Testis (tissue), 3 donors: ENCODE results near the gene CTU2. TPM values are rescaled to one million over a fixed set of nuclear protein-coding genes. Genes with fewer than 3 reads are reported as not detected.

Experiments
- DNase-seq: peaks from one replicate; pipeline ENCODE4 v3.0.0-alpha.2; 2019
- H3K27ac ChIP-seq, 2 donors: fragments of 200-600 bp; sonication (generic); one replicate each; pipeline ENCODE4 v1.5.1; 2019
- H3K27me3 ChIP-seq: fragments of 200-600 bp; sonication (generic); one replicate; pipeline ENCODE4 v1.5.1; 2019
- H3K36me3 ChIP-seq: fragments of 200-600 bp; sonication (generic); one replicate; pipeline ENCODE4 v1.5.1; 2017; ENCODE audit warnings: low read depth; ENCODE audit errors: missing control alignments
- H3K4me1 ChIP-seq: fragments of 200-600 bp; sonication (generic); one replicate; pipeline ENCODE4 v1.5.1; 2019
- H3K4me3 ChIP-seq, 2 donors: fragments of 200-600 bp; sonication (generic); one replicate each; pipeline ENCODE4 v1.5.1; 2017 to 2019
- H3K9me3 ChIP-seq: fragments of 200-600 bp; sonication (generic); one replicate; pipeline ENCODE4 v1.5.1; 2017
- CTCF ChIP-seq, 3 experiments: fragments of 450-650 bp in 2 of 3; fragments of 200-600 bp in 1 of 3; sonication (generic) in 1 of 3; IDR thresholded peaks; one replicate each; pipeline ENCODE4 v1.5.1; 2016 to 2019; ENCODE audit warnings: antibody characterized with exemption in 3 of 3, mild to moderate bottlenecking in 2 of 3, moderate library complexity in 1 of 3
- POLR2A ChIP-seq: fragments of 450-650 bp; IDR thresholded peaks from one replicate; pipeline ENCODE4 v1.6.1; 2017; ENCODE audit warnings: antibody characterized with exemption, mild to moderate bottlenecking, moderate library complexity
- WGBS, 2 donors: methylation state at CpG; one replicate each; pipeline ENCODE4 v1.1.5; 2018; 5-methylcytosine and 5-hydroxymethylcytosine counted together
- intact Hi-C: fragments of 100-400 bp; cut with DNase I; formaldehyde crosslinking; loops from one replicate; pipeline ENCODE4 v1.15.1; 2023; ENCODE audit warnings: low total_unique reads
- polyA plus RNA-seq: library from polyadenylated mRNA; stranded (reverse); fragments of 350-450 nt; fragmentation: Illumina TruSeq; extraction: RNeasy Lipid Tissue Mini Kit (QIAGEN cat#74804); gene quantifications from one replicate; pipeline ENCODE4 v1.2.3, GENCODE V29; 2014; ENCODE audit warnings: low read depth, low replicate concordance; ENCODE audit not compliant: insufficient read depth
- total RNA-seq, 2 donors: library from RNA; depleted of rRNA; stranded (reverse); fragments of >200 nt; gene quantifications; one replicate each; pipeline ENCODE4 v1.2.3, GENCODE V29; 2016

The CTU2 gene
- total and polyA plus RNA-seq, 3 donors from 2014 or later = 19.8 to 25.4 (median 24.8) TPM

- DNase-seq = no peak
- no peak for TF ChIP-seq POLR2A
- no peak for TF ChIP-seq CTCF (IDR thresholded peaks at IDR 0.05)
- no peaks in the 10 kb centered on the region for H3K9me3 ChIP-seq
- H3K36me3 ChIP-seq = no peaks in the 10 kb centered on the region
- intact Hi-C loops = no loop called here
- 94 to 95% methylated on average over 23 to 26 of the region's 26 CpGs for WGBS, 2 donors
- H3K27me3 ChIP-seq = no peaks in the 10 kb centered on the region
- H3K4me1 ChIP-seq = peaks cover 5% of the 10 kb centered on the region
- no peak overlapping the region for H3K4me3 ChIP-seq
- no peak overlapping the region for H3K27ac ChIP-seq
These were observed 43.1 kb downstream of the CTU2 start for GRCh38 chr16:88749358-88749757.

GRCh38 chr16:88750854-88751253, 44.6 kb downstream of the CTU2 start:
- Histone ChIP-seq H3K36me3 (no peaks in the 10 kb centered on the region), H3K27ac (no peak overlapping the region), H3K9me3 (no peaks in the 10 kb centered on the region), H3K4me3 (no peak overlapping the region), H3K4me1 (no peaks in the 10 kb centered on the region), H3K27me3 (no peaks in the 10 kb centered on the region)
- intact Hi-C loops = no loop called here
- TF ChIP-seq CTCF (IDR thresholded peaks at IDR 0.05) (no peak), POLR2A (no peak)
- no peak for DNase-seq
- WGBS, 2 donors = 79 to 100% methylated on average over 1 to 12 of the region's 12 CpGs

GRCh38 chr16:88752386-88753002, 46.2 kb downstream of the CTU2 start:
- intact Hi-C loops = no loop called here
- 90% methylated on average over 16 of the region's 16 CpGs for WGBS, 2 donors
- Histone ChIP-seq H3K27ac (no peak overlapping the region), H3K4me1 (no peaks in the 10 kb centered on the region), H3K27me3 (no peaks in the 10 kb centered on the region), H3K36me3 (no peaks in the 10 kb centered on the region), H3K9me3 (no peaks in the 10 kb centered on the region), H3K4me3 (no peak overlapping the region)
- TF ChIP-seq CTCF (IDR thresholded peaks at IDR 0.05) (no peak), POLR2A (no peak)
- DNase-seq = no peak

- no peaks in the 10 kb centered on the region for H3K4me1 ChIP-seq
- H3K27ac ChIP-seq = no peak overlapping the region
These were observed 46.9 kb downstream of the CTU2 start for GRCh38 chr16:88753191-88753590.

More at GRCh38 chr16:88753191-88753590, 46.9 kb downstream of the CTU2 start:
- Histone ChIP-seq H3K9me3 (no peaks in the 10 kb centered on the region), H3K36me3 (no peaks in the 10 kb centered on the region), H3K27me3 (no peaks in the 10 kb centered on the region), H3K4me3 (no peak overlapping the region)
- DNase-seq = no peak
- 57% methylated on average over 5 of the region's 13 CpGs; no CpG with 5 or more reads in 1 of the 2 donors for WGBS, 2 donors
- intact Hi-C loops = no loop called here
- TF ChIP-seq CTCF (IDR thresholded peaks at IDR 0.05) = no peak
- no peak for TF ChIP-seq POLR2A
